NCI-H1048 (cell line): ENCODE results near the gene KLHL7.
"Not testable (repeated sequence)": the region's sequence is repeated elsewhere in the genome, so short reads cannot be mapped to it uniquely, and the experiment has no call there.

Source experiments
- DNase-seq: peaks from one replicate; lab custom pipeline; 2025; lab: John Stamatoyannopoulos, UW

KLHL7 gene

GRCh38 chr7:23218196-23218595 is 112.6 kb downstream of the KLHL7 start:
- DNase-seq = no peak

- DNase-seq = no peak
Measured at GRCh38 chr7:23220690-23221305, 115.2 kb downstream of the KLHL7 start.

GRCh38 chr7:23222439-23223030 is 117.0 kb downstream of the KLHL7 start:
- DNase-seq = no peak

GRCh38 chr7:23224364-23224763 is 118.8 kb downstream of the KLHL7 start:
- DNase-seq = not testable (repeated sequence)

GRCh38 chr7:23226844-23227450 is 121.4 kb downstream of the KLHL7 start:
- no peak for DNase-seq
